ENCODE measurements around the gene ARID5A.

The ARID5A gene

GRCh38 chr2:96512341-96512740 lies 24.2 kb upstream of the ARID5A start:
- Mint-ChIP-seq H3K27ac (no peak overlapping the region), H3K4me3 (no peak overlapping the region), H3K9me3 (peaks cover 17% of the 10 kb centered on the region), H3K36me3 (ENCODE audit: low read depth) (peaks cover 13% of the 10 kb centered on the region), H3K4me1 (ENCODE audit: low read depth) (peaks cover 15% of the 10 kb centered on the region), H3K27me3 (ENCODE audit: low read depth) (no peaks in the 10 kb centered on the region)
- DNase-seq (ENCODE audit: low spot score): no peak

- Mint-ChIP-seq H3K4me1 (ENCODE audit: low read depth) (peaks cover 2% of the 10 kb centered on the region), H3K36me3 (ENCODE audit: low read depth) (peaks cover 22% of the 10 kb centered on the region), H3K9me3 (peaks cover 25% of the 10 kb centered on the region), H3K27ac (no peak overlapping the region), H3K4me3 (no peak overlapping the region), H3K27me3 (ENCODE audit: low read depth) (no peaks in the 10 kb centered on the region)
- DNase-seq (ENCODE audit: low spot score): no peak
Measured at GRCh38 chr2:96514521-96514920, 22.0 kb upstream of the ARID5A start.

GRCh38 chr2:96517079-96517478 lies 19.5 kb upstream of the ARID5A start:
- H3K4me3 Mint-ChIP-seq: no peak overlapping the region
- peaks cover 14% of the 10 kb centered on the region for H3K4me1 Mint-ChIP-seq (ENCODE audit: low read depth)
- H3K9me3 Mint-ChIP-seq: peaks cover 25% of the 10 kb centered on the region
- H3K36me3 Mint-ChIP-seq (ENCODE audit: low read depth): peaks cover 22% of the 10 kb centered on the region
- no peak overlapping the region for H3K27ac Mint-ChIP-seq
- DNase-seq (ENCODE audit: low spot score): no peak
- no peaks in the 10 kb centered on the region for H3K27me3 Mint-ChIP-seq (ENCODE audit: low read depth)

GRCh38 chr2:96520231-96520630 lies 16.3 kb upstream of the ARID5A start:
- Mint-ChIP-seq H3K27me3 (ENCODE audit: low read depth) (no peaks in the 10 kb centered on the region), H3K9me3 (peaks cover 25% of the 10 kb centered on the region), H3K4me1 (ENCODE audit: low read depth) (peaks cover 41% of the 10 kb centered on the region), H3K4me3 (no peak overlapping the region), H3K36me3 (ENCODE audit: low read depth) (peaks cover 22% of the 10 kb centered on the region), H3K27ac (no peak overlapping the region)
- no peak for DNase-seq (ENCODE audit: low spot score)

- Mint-ChIP-seq H3K4me3 (no peak overlapping the region), H3K36me3 (ENCODE audit: low read depth) (peaks cover 22% of the 10 kb centered on the region), H3K4me1 (ENCODE audit: low read depth) (peaks cover 44% of the 10 kb centered on the region), H3K27ac (no peak overlapping the region), H3K27me3 (ENCODE audit: low read depth) (no peaks in the 10 kb centered on the region), H3K9me3 (peaks cover 23% of the 10 kb centered on the region)
- no peak for DNase-seq (ENCODE audit: low spot score)
Measured at GRCh38 chr2:96520697-96521096, 15.9 kb upstream of the ARID5A start.

GRCh38 chr2:96521219-96521618 lies 15.3 kb upstream of the ARID5A start:
- Mint-ChIP-seq H3K4me1 (ENCODE audit: low read depth) (peaks cover 48% of the 10 kb centered on the region), H3K9me3 (peaks cover 18% of the 10 kb centered on the region), H3K4me3 (peak overlapping the region; percentile 32), H3K27me3 (ENCODE audit: low read depth) (no peaks in the 10 kb centered on the region), H3K27ac (no peak overlapping the region), H3K36me3 (ENCODE audit: low read depth) (peaks cover 18% of the 10 kb centered on the region)
- DNase-seq (ENCODE audit: low spot score): no peak

GRCh38 chr2:96522304-96523203 lies 14.0 kb upstream of the ARID5A start:
- Mint-ChIP-seq H3K36me3 (ENCODE audit: low read depth) (peaks cover 7% of the 10 kb centered on the region), H3K27ac (no peak overlapping the region), H3K4me3 (peak overlapping the region; percentile 12), H3K27me3 (ENCODE audit: low read depth) (no peaks in the 10 kb centered on the region), H3K4me1 (ENCODE audit: low read depth) (peaks cover 54% of the 10 kb centered on the region), H3K9me3 (peaks cover 6% of the 10 kb centered on the region)
- DNase-seq (ENCODE audit: low spot score): no peak

GRCh38 chr2:96523659-96524481 lies 12.7 kb upstream of the ARID5A start:
- Mint-ChIP-seq H3K27me3 (ENCODE audit: low read depth) (no peaks in the 10 kb centered on the region), H3K27ac (peak overlapping the region; percentile 41)
- DNase-seq (ENCODE audit: low spot score): no peak

GRCh38 chr2:96524482-96525210 lies 11.9 kb upstream of the ARID5A start:
- Mint-ChIP-seq H3K4me3 (peak overlapping the region; percentile 35), H3K4me1 (ENCODE audit: low read depth) (peaks cover 73% of the 10 kb centered on the region), H3K36me3 (ENCODE audit: low read depth) (no peaks in the 10 kb centered on the region), H3K9me3 (no peaks in the 10 kb centered on the region), H3K27ac (peak overlapping the region; percentile 41), H3K27me3 (ENCODE audit: low read depth) (no peaks in the 10 kb centered on the region)
- DNase-seq (ENCODE audit: low spot score): peak; percentile 58

More at GRCh38 chr2:96523659-96524481, 12.7 kb upstream of the ARID5A start:
- Mint-ChIP-seq H3K4me1 (ENCODE audit: low read depth) (peaks cover 67% of the 10 kb centered on the region), H3K9me3 (no peaks in the 10 kb centered on the region), H3K36me3 (ENCODE audit: low read depth) (no peaks in the 10 kb centered on the region), H3K4me3 (peak overlapping the region; percentile 35)

- Mint-ChIP-seq H3K9me3 (no peaks in the 10 kb centered on the region), H3K27ac (no peak overlapping the region), H3K4me1 (ENCODE audit: low read depth) (peaks cover 78% of the 10 kb centered on the region), H3K36me3 (ENCODE audit: low read depth) (no peaks in the 10 kb centered on the region), H3K4me3 (peak overlapping the region; percentile 35), H3K27me3 (ENCODE audit: low read depth) (no peaks in the 10 kb centered on the region)
- no peak for DNase-seq (ENCODE audit: low spot score)
Measured at GRCh38 chr2:96525211-96525507, 11.4 kb upstream of the ARID5A start.

GRCh38 chr2:96526101-96526591 lies 10.4 kb upstream of the ARID5A start:
- Mint-ChIP-seq H3K36me3 (ENCODE audit: low read depth) (no peaks in the 10 kb centered on the region), H3K9me3 (no peaks in the 10 kb centered on the region), H3K4me1 (ENCODE audit: low read depth) (peaks cover 82% of the 10 kb centered on the region), H3K27ac (peak overlapping the region; percentile 70), H3K4me3 (peak overlapping the region; percentile 29), H3K27me3 (ENCODE audit: low read depth) (no peaks in the 10 kb centered on the region)
- no peak for DNase-seq (ENCODE audit: low spot score)

- DNase-seq (ENCODE audit: low spot score): no peak
- H3K4me3 Mint-ChIP-seq: peak overlapping the region; percentile 75
- no peaks in the 10 kb centered on the region for H3K9me3 Mint-ChIP-seq
- H3K27ac Mint-ChIP-seq: peak overlapping the region; percentile 93
- H3K27me3 Mint-ChIP-seq (ENCODE audit: low read depth): no peaks in the 10 kb centered on the region
- peaks cover 83% of the 10 kb centered on the region for H3K4me1 Mint-ChIP-seq (ENCODE audit: low read depth)
- no peaks in the 10 kb centered on the region for H3K36me3 Mint-ChIP-seq (ENCODE audit: low read depth)
Measured at GRCh38 chr2:96526615-96527285, 9.8 kb upstream of the ARID5A start.

- Mint-ChIP-seq H3K27me3 (ENCODE audit: low read depth) (no peaks in the 10 kb centered on the region), H3K4me3 (peak overlapping the region; percentile 75), H3K36me3 (ENCODE audit: low read depth) (no peaks in the 10 kb centered on the region), H3K4me1 (ENCODE audit: low read depth) (peaks cover 82% of the 10 kb centered on the region), H3K9me3 (no peaks in the 10 kb centered on the region), H3K27ac (peak overlapping the region; percentile 93)
- DNase-seq (ENCODE audit: low spot score): peak; percentile 80
Measured at GRCh38 chr2:96527286-96528005, 9.1 kb upstream of the ARID5A start.

Measured in T-helper 2 cell treated with Interferon-gamma antibody and Interleukin-4, amounts not matched to agents 5 μg/mL and 100 μg/mL, for 36 hours (primary cell).